Measurements from ENCODE around the gene GLS.

GRCh38 chr2:190889175-190889943, 8.7 kb downstream of the GLS start:
- TF ChIP-seq CTCF (IDR thresholded peaks at IDR 0.05) (no peak), EZH2 (IDR thresholded peaks at IDR 0.05; ENCODE audit: borderline replicate concordance, insufficient read depth, low read depth, low read length, poor library complexity, severe bottlenecking) (no peak)
